GM21360 (cell line): Measurements from ENCODE around the gene USP24.
"Not testable (repeated sequence)": the region's sequence is repeated elsewhere in the genome, so short reads cannot be mapped to it uniquely, and the experiment has no call there.

ENCODE experiments used
- ATAC-seq: cut with Tn5 transposase; IDR thresholded peaks from one replicate; pipeline ENCODE4 v1.9.1; 2021; ENCODE audit warnings: mild to moderate bottlenecking, moderate library complexity; ENCODE audit not compliant: unreplicated experiment

The USP24 gene

GRCh38 chr1:55200667-55201066 lies 14.5 kb downstream of the USP24 start:
- ATAC-seq = no peak

- ATAC-seq = not testable (repeated sequence)
Measured at GRCh38 chr1:55199735-55200134, 15.4 kb downstream of the USP24 start.

GRCh38 chr1:55198044-55198443 lies 17.1 kb downstream of the USP24 start:
- no peak for ATAC-seq

- no peak for ATAC-seq
Measured at GRCh38 chr1:55197099-55197498, 18.1 kb downstream of the USP24 start.

- ATAC-seq = no peak
Measured at GRCh38 chr1:55196433-55197035, 18.6 kb downstream of the USP24 start.

GRCh38 chr1:55195521-55196233 lies 19.5 kb downstream of the USP24 start:
- no peak for ATAC-seq

- no peak for ATAC-seq
Measured at GRCh38 chr1:55194851-55195250, 20.3 kb downstream of the USP24 start.

GRCh38 chr1:55192093-55192492 lies 23.1 kb downstream of the USP24 start:
- ATAC-seq = no peak

GRCh38 chr1:55191219-55191952 lies 23.8 kb downstream of the USP24 start:
- ATAC-seq = not testable (repeated sequence)

- no peak for ATAC-seq
Measured at GRCh38 chr1:55190109-55190508, 25.1 kb downstream of the USP24 start.

- ATAC-seq = no peak
Measured at GRCh38 chr1:55188909-55189308, 26.3 kb downstream of the USP24 start.

- no peak for ATAC-seq
Measured at GRCh38 chr1:55185832-55186231, 29.3 kb downstream of the USP24 start.

- no peak for ATAC-seq
Measured at GRCh38 chr1:55184859-55185258, 30.3 kb downstream of the USP24 start.

- ATAC-seq = no peak
Measured at GRCh38 chr1:55181666-55182065, 33.5 kb downstream of the USP24 start.

GRCh38 chr1:55180075-55180670 lies 35.0 kb downstream of the USP24 start:
- no peak for ATAC-seq

- ATAC-seq = no peak
Measured at GRCh38 chr1:55179177-55179835, 35.9 kb downstream of the USP24 start.

- ATAC-seq = no peak
Measured at GRCh38 chr1:55172687-55173086, 42.5 kb downstream of the USP24 start.

GRCh38 chr1:55172272-55172671 lies 42.9 kb downstream of the USP24 start:
- ATAC-seq = no peak

- no peak for ATAC-seq
Measured at GRCh38 chr1:55171694-55172093, 43.5 kb downstream of the USP24 start.

GRCh38 chr1:55170426-55170825 lies 44.7 kb downstream of the USP24 start:
- ATAC-seq = no peak

GRCh38 chr1:55169126-55169525 lies 46.0 kb downstream of the USP24 start:
- ATAC-seq = no peak
